T-helper 17 cell (primary cell): Measurements from ENCODE around the gene KRT14. TPM values are rescaled to one million over a fixed set of nuclear protein-coding genes. Genes with fewer than 3 reads are reported as not detected.
"Not testable (repeated sequence)": the region's sequence is repeated elsewhere in the genome, so short reads cannot be mapped to it uniquely, and the experiment has no call there.

Source experiments
- ATAC-seq: fragments of 150-1000 bp; cut with Tn5 transposase; 2 replicates; pipeline ENCODE4 v1.10.0; 2021; ENCODE audit warnings: mild to moderate bottlenecking, moderate library complexity
- DNase-seq, 3 donors: peaks; one replicate each; pipeline versions ENCODE4 v3.0.0 to v3.0.0-alpha.2; 2020 to 2021
- H3K9me3 ChIP-seq: one replicate; pipeline ENCODE4 v1.7.0; 2013; ENCODE audit warnings: low read length, mild to moderate bottlenecking; ENCODE audit not compliant: control insufficient read depth, poor library complexity, severe bottlenecking
- H3K27ac Mint-ChIP-seq: one replicate; pipeline ENCODE4 v1.8.0; 2022; ENCODE audit warnings: mild to moderate bottlenecking, moderate library complexity, mixed read lengths
- H3K27me3 Mint-ChIP-seq: one replicate; pipeline ENCODE4 v1.8.0; 2022; ENCODE audit warnings: mixed read lengths
- H3K36me3 Mint-ChIP-seq: one replicate; pipeline ENCODE4 v1.8.0; 2022; ENCODE audit warnings: low read depth, mixed read lengths
- H3K4me1 Mint-ChIP-seq: one replicate; pipeline ENCODE4 v1.8.0; 2022; ENCODE audit warnings: mild to moderate bottlenecking, mixed read lengths
- H3K4me3 Mint-ChIP-seq: one replicate; pipeline ENCODE4 v1.8.0; 2022; ENCODE audit warnings: mild to moderate bottlenecking, moderate library complexity, mixed read lengths
- total RNA-seq, 4 donors: library from RNA in 2 of 4; stranded (reverse) in 2 of 4; gene quantifications; one replicate each; pipeline ENCODE4 v1.2.3 and lab custom pipeline; 2022 to 2026

Gene KRT14
- total RNA-seq, 2 donors from 2014 or later: not detected

GRCh38 chr17:41606930-41607329, 20.2 kb upstream of the KRT14 start:
- not testable (repeated sequence) for H3K4me1 Mint-ChIP-seq, H3K36me3 Mint-ChIP-seq

GRCh38 chr17:41602524-41602923, 15.8 kb upstream of the KRT14 start:
- ATAC-seq (no peak), DNase-seq (no peak)
- H3K27ac Mint-ChIP-seq: no peak overlapping the region
- no peaks in the 10 kb centered on the region for H3K36me3 Mint-ChIP-seq
- H3K4me3 Mint-ChIP-seq: no peak overlapping the region
- no peaks in the 10 kb centered on the region for H3K4me1 Mint-ChIP-seq
- no peaks in the 10 kb centered on the region for H3K9me3 ChIP-seq
- peaks cover 21% of the 10 kb centered on the region for H3K27me3 Mint-ChIP-seq

More at GRCh38 chr17:41606930-41607329, 20.2 kb upstream of the KRT14 start:
- ATAC-seq, DNase-seq, H3K4me3 Mint-ChIP-seq, H3K9me3 ChIP-seq, H3K27ac Mint-ChIP-seq: not testable (repeated sequence)
- peaks cover 23% of the 10 kb centered on the region for H3K27me3 Mint-ChIP-seq

GRCh38 chr17:41600318-41600717, 13.6 kb upstream of the KRT14 start:
- Mint-ChIP-seq H3K36me3 (no peaks in the 10 kb centered on the region), H3K4me1 (no peaks in the 10 kb centered on the region), H3K4me3 (no peak overlapping the region), H3K27me3 (peaks cover 31% of the 10 kb centered on the region), H3K27ac (no peak overlapping the region)
- ATAC-seq (no peak), DNase-seq (no peak)
- no peaks in the 10 kb centered on the region for H3K9me3 ChIP-seq

- DNase-seq (no peak), ATAC-seq (no peak)
- no peak overlapping the region for H3K4me3 Mint-ChIP-seq
- H3K9me3 ChIP-seq: no peaks in the 10 kb centered on the region
- no peak overlapping the region for H3K27ac Mint-ChIP-seq
- peaks cover under 1% of the 10 kb centered on the region for H3K4me1 Mint-ChIP-seq
- H3K36me3 Mint-ChIP-seq: no peaks in the 10 kb centered on the region
- H3K27me3 Mint-ChIP-seq: peaks cover 37% of the 10 kb centered on the region
Measured at GRCh38 chr17:41599680-41600079, 13.0 kb upstream of the KRT14 start.

GRCh38 chr17:41595585-41595984, 8.9 kb upstream of the KRT14 start:
- Mint-ChIP-seq H3K36me3 (no peaks in the 10 kb centered on the region), H3K4me1 (peaks cover 2% of the 10 kb centered on the region), H3K4me3 (no peak overlapping the region), H3K27ac (no peak overlapping the region), H3K27me3 (peaks cover 35% of the 10 kb centered on the region)
- DNase-seq: no peak
- H3K9me3 ChIP-seq: no peaks in the 10 kb centered on the region
- no peak for ATAC-seq

- no peaks in the 10 kb centered on the region for H3K9me3 ChIP-seq
- DNase-seq: no peak
- peak overlapping the region; percentile 37 for H3K27ac Mint-ChIP-seq
- H3K4me3 Mint-ChIP-seq: no peak overlapping the region
- H3K4me1 Mint-ChIP-seq: peaks cover 2% of the 10 kb centered on the region
- H3K27me3 Mint-ChIP-seq: peaks cover 46% of the 10 kb centered on the region
- H3K36me3 Mint-ChIP-seq: peaks cover 3% of the 10 kb centered on the region
- no peak for ATAC-seq
Measured at GRCh38 chr17:41594363-41594915, 7.7 kb upstream of the KRT14 start.

- no peak overlapping the region for H3K4me3 Mint-ChIP-seq
- no peaks in the 10 kb centered on the region for H3K9me3 ChIP-seq
- ATAC-seq (no peak), DNase-seq (no peak)
- H3K27ac Mint-ChIP-seq: no peak overlapping the region
- peaks cover 2% of the 10 kb centered on the region for H3K4me1 Mint-ChIP-seq
- peaks cover 4% of the 10 kb centered on the region for H3K36me3 Mint-ChIP-seq
- H3K27me3 Mint-ChIP-seq: peaks cover 53% of the 10 kb centered on the region
Measured at GRCh38 chr17:41593306-41593981, 6.7 kb upstream of the KRT14 start.

- no peaks in the 10 kb centered on the region for H3K9me3 ChIP-seq
- Mint-ChIP-seq H3K27ac (no peak overlapping the region), H3K4me1 (peaks cover 2% of the 10 kb centered on the region)
Measured at GRCh38 chr17:41592601-41593305, 6.1 kb upstream of the KRT14 start.

GRCh38 chr17:41589301-41589700, 2.6 kb upstream of the KRT14 start:
- H3K9me3 ChIP-seq: no peaks in the 10 kb centered on the region
- Mint-ChIP-seq H3K36me3 (peaks cover 4% of the 10 kb centered on the region), H3K27ac (no peak overlapping the region), H3K27me3 (peaks cover 60% of the 10 kb centered on the region), H3K4me3 (no peak overlapping the region), H3K4me1 (no peaks in the 10 kb centered on the region)
- DNase-seq (no peak), ATAC-seq (no peak)

More at GRCh38 chr17:41592601-41593305, 6.1 kb upstream of the KRT14 start:
- H3K4me3 Mint-ChIP-seq: no peak overlapping the region
- H3K27me3 Mint-ChIP-seq: peaks cover 55% of the 10 kb centered on the region
- DNase-seq (no peak), ATAC-seq (no peak)
- H3K36me3 Mint-ChIP-seq: peaks cover 4% of the 10 kb centered on the region

- Mint-ChIP-seq H3K27ac (no peak overlapping the region), H3K27me3 (peaks cover 66% of the 10 kb centered on the region), H3K4me3 (no peak overlapping the region), H3K36me3 (peaks cover 4% of the 10 kb centered on the region), H3K4me1 (no peaks in the 10 kb centered on the region)
- DNase-seq (no peak), ATAC-seq (no peak)
- H3K9me3 ChIP-seq: no peaks in the 10 kb centered on the region
Measured at GRCh38 chr17:41588126-41588810, 1.6 kb upstream of the KRT14 start.

GRCh38 chr17:41585301-41586056, 1.2 kb downstream of the KRT14 start:
- H3K4me3 Mint-ChIP-seq: no peak overlapping the region
- H3K27me3 Mint-ChIP-seq: peaks cover 74% of the 10 kb centered on the region
- no peaks in the 10 kb centered on the region for H3K4me1 Mint-ChIP-seq
- no peak for DNase-seq
- no peaks in the 10 kb centered on the region for H3K9me3 ChIP-seq
- no peak for ATAC-seq
- no peak overlapping the region for H3K27ac Mint-ChIP-seq
- peaks cover 4% of the 10 kb centered on the region for H3K36me3 Mint-ChIP-seq

- not testable (repeated sequence) for H3K4me1 Mint-ChIP-seq, H3K36me3 Mint-ChIP-seq, H3K27ac Mint-ChIP-seq
Measured at GRCh38 chr17:41584331-41584927, 2.3 kb downstream of the KRT14 start.

More at GRCh38 chr17:41584331-41584927, 2.3 kb downstream of the KRT14 start:
- H3K9me3 ChIP-seq, ATAC-seq, DNase-seq, H3K4me3 Mint-ChIP-seq: not testable (repeated sequence)
- peaks cover 69% of the 10 kb centered on the region for H3K27me3 Mint-ChIP-seq
